NCI-H748 treated with DMSO at 0.1 percent for 48 hours (cell line): ENCODE results near the gene ZFX.

Experiments used
- DNase-seq: peaks from one replicate; lab custom pipeline; 2025; lab: John Stamatoyannopoulos, UW

ZFX gene

DNA sequence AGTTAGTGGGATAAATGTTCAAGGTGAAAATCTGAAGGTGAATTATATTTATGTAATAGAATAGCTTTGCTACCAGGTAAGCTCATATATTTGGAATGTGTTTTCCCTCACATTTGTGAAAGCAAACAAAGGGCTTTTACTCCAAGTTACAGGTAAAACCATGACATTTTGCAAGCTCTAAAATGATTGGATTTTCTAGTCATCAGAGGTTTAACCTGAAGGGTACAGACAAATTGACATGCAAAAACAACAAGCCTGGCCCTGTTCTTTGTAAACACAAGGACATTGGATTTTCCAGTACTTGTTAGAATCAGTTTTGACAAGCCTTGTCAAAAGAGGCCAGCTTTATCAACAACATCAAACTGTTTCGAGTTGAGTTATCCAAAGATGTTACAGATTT, 51.7 kb downstream of the ZFX start:
- no peak for DNase-seq

- DNase-seq: no peak
These were observed 53.0 kb downstream of the ZFX start for GRCh38 chrX:24202465-24203031.

- DNase-seq: no peak
These were observed 53.7 kb downstream of the ZFX start for GRCh38 chrX:24203072-24203808.

- DNase-seq: no peak
These were observed 54.8 kb downstream of the ZFX start for GRCh38 chrX:24204331-24204730.

- no peak for DNase-seq
These were observed 55.4 kb downstream of the ZFX start for GRCh38 chrX:24204958-24205357.

GRCh38 chrX:24207826-24208225, 58.3 kb downstream of the ZFX start:
- DNase-seq: no peak

DNA sequence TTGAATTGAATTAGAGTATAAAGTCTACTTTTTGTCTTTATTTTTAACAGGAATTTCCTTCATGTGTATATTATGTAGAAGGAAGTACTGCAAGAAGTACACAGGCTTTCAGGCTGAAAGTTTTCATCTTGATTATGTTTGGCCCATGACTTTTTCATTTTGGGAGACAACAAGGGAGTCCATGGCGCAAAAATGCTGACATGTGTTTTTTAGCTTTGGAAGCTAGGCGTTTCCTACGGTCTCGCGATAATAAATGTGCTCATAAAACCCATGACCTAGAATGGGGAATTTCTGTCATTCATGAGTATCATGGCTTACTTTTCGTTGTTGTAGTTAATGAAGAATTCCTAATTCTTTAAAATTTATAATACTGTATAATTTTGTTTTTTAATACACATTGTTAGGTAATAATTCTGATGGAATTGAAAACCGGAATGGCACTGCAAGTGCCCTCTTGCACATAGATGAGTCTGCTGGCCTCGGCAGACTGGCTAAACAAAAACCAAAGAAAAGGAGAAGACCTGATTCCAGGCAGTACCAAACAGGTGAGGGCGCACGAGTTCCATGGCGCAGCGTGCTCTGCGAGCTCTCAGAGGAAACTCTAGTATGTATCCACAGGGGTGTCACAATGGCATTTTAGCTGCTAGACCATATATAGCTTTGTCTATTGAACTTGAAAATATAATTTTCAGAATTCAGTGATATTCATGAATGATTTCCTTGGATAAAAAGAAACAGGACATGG, 59.1 kb downstream of the ZFX start:
- no peak for DNase-seq

DNA sequence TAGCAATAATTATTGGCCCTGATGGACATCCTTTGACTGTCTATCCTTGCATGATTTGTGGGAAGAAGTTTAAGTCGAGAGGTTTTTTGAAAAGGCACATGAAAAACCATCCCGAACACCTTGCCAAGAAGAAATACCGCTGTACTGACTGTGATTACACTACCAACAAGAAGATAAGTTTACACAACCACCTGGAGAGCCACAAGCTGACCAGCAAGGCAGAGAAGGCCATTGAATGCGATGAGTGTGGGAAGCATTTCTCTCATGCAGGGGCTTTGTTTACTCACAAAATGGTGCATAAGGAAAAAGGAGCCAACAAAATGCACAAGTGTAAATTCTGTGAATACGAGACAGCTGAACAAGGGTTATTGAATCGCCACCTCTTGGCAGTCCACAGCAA, 60.7 kb downstream of the ZFX start:
- DNase-seq: no peak

GRCh38 chrX:24214568-24214967, 65.0 kb downstream of the ZFX start:
- DNase-seq: no peak

DNA sequence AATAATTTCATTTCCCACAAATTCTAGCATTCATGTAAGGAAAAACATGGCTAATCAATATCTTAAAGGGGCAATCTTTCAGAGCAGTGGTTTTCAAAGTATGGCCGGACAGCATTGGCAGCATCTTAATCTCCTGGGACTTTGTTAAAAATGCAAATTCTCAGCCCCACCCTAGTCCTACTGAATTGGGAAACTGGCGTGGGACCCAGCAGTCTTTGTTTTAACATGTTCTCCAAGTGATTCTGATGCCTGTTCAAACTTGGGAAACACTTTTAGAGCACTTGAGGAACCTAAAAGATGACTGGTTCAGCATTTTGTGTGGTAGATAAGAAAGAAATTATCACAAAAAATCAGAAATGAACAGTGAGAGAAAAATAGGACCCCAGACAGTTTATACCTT, 65.7 kb downstream of the ZFX start:
- no peak for DNase-seq

GRCh38 chrX:24216037-24216436, 66.5 kb downstream of the ZFX start:
- no peak for DNase-seq

GRCh38 chrX:24216827-24217226, 67.3 kb downstream of the ZFX start:
- no peak for DNase-seq

- no peak for DNase-seq
These were observed 69.8 kb downstream of the ZFX start for GRCh38 chrX:24219320-24219719.

- no peak for DNase-seq
These were observed 72.3 kb downstream of the ZFX start for GRCh38 chrX:24221872-24222271.

GRCh38 chrX:24225265-24225664, 75.7 kb downstream of the ZFX start:
- no peak for DNase-seq

GRCh38 chrX:24226176-24226575, 76.6 kb downstream of the ZFX start:
- DNase-seq: no peak

GRCh38 chrX:24228596-24228995, 79.1 kb downstream of the ZFX start:
- DNase-seq: no peak

DNA sequence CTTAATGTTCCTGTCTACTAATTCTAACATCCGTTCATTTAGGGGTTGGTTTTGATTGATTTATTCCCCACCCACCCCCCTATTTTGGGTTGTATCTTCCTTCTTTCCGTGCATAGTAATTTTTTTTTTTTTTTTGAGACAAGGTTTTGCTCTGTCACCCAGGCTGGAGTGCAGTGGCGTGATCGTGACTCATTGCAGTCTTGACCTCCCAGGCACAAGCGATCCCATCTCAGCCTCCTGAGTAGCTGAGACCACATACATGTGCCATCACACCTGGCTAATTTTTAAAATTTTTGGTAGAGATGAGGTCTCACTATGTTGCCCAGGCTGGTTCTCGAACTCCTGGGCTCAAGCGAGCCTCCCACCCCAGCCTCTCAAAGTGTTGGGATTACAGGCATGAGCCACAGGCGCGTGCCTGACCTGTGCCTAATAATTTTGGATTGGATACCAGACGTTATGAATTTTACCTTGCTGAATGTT, 79.9 kb downstream of the ZFX start:
- DNase-seq: no peak

DNA sequence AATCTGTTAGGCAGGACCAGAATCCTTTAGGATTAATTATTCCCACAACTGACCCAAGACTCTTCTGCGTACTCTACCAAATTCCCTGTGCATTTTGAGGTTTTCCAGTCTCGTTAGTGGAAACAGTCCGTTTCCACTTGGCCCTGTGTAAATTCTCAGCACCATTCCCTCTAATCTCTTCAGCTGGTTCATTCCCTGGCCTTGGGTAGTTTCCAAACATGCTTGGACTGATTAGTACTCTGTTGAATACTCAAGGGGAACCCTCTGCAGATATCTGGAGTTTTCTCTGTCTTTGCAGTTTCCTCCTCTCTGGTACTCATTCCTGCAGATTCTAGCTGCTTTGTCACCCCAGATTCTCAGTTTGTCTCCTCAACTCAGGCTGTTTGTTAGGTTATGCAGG, 80.4 kb downstream of the ZFX start:
- DNase-seq: no peak

DNA sequence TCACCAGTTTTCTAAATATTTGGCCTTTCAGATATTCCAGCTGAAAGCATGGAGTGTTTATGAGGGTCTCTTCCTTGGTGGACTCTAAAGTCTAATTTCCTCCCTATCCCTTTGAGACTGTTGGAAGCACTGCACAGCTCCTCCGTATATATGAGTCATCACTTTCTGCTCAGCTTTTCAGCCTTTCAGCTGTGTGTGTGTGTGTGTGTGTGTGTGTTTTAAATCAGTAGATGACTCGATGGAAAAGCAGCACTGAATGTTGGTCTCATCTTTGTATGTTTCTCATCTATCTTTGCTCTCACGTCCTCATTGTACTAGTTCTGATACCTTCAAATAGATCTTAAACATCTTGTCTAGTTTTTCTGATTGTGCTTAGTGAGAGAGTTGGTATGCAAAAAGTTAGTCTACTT, 81.6 kb downstream of the ZFX start:
- no peak for DNase-seq

- DNase-seq: no peak
These were observed 82.2 kb downstream of the ZFX start for GRCh38 chrX:24231641-24232179.

GRCh38 chrX:24232796-24233195, 83.3 kb downstream of the ZFX start:
- DNase-seq: no peak
